NCI-H2029 (cell line): ENCODE measurements around the gene PDCD2L.
A peak's percentile ranks its signal among the peaks of the same experiment; 100 is the strongest.
"Not testable (repeated sequence)": the region's sequence is repeated elsewhere in the genome, so short reads cannot be mapped to it uniquely, and the experiment has no call there.

Experiments used
- DNase-seq: peaks from one replicate; lab custom pipeline; 2025; lab: John Stamatoyannopoulos, UW

Gene PDCD2L

GRCh38 chr19:34411216-34411615 lies 7.0 kb downstream of the PDCD2L start:
- no peak for DNase-seq

- DNase-seq = no peak
Observed at GRCh38 chr19:34416021-34416545, 11.9 kb downstream of the PDCD2L start.

- no peak for DNase-seq
Observed at GRCh38 chr19:34418300-34418699, 14.1 kb downstream of the PDCD2L start.

- DNase-seq = no peak
Observed at GRCh38 chr19:34426096-34426661, 22.0 kb downstream of the PDCD2L start.

GRCh38 chr19:34428549-34429285 lies 24.5 kb downstream of the PDCD2L start:
- no peak for DNase-seq

- no peak for DNase-seq
Observed at GRCh38 chr19:34429553-34429952, 25.4 kb downstream of the PDCD2L start.

GRCh38 chr19:34430738-34431625 lies 26.8 kb downstream of the PDCD2L start:
- no peak for DNase-seq

- DNase-seq = no peak
Observed at GRCh38 chr19:34431681-34432402, 27.6 kb downstream of the PDCD2L start.

- DNase-seq = no peak
Observed at GRCh38 chr19:34432797-34433196, 28.6 kb downstream of the PDCD2L start.

- DNase-seq = no peak
Observed at GRCh38 chr19:34436716-34437115, 32.5 kb downstream of the PDCD2L start.

- DNase-seq = no peak
Observed at GRCh38 chr19:34448191-34448590, 44.0 kb downstream of the PDCD2L start.

GRCh38 chr19:34452723-34453122 lies 48.5 kb downstream of the PDCD2L start:
- no peak for DNase-seq

- no peak for DNase-seq
Observed at GRCh38 chr19:34454091-34454490, 49.9 kb downstream of the PDCD2L start.

GRCh38 chr19:34454685-34455084 lies 50.5 kb downstream of the PDCD2L start:
- DNase-seq = no peak

- DNase-seq = not testable (repeated sequence)
Observed at GRCh38 chr19:34455783-34456480, 51.7 kb downstream of the PDCD2L start.

- DNase-seq = no peak
Observed at GRCh38 chr19:34457446-34457845, 53.2 kb downstream of the PDCD2L start.

GRCh38 chr19:34458677-34459076 lies 54.5 kb downstream of the PDCD2L start:
- no peak for DNase-seq

GRCh38 chr19:34459614-34460013 lies 55.4 kb downstream of the PDCD2L start:
- peak; percentile 82 for DNase-seq

- no peak for DNase-seq
Observed at GRCh38 chr19:34461375-34462100, 57.3 kb downstream of the PDCD2L start.

- DNase-seq = not testable (repeated sequence)
Observed at GRCh38 chr19:34464785-34465184, 60.6 kb downstream of the PDCD2L start.

GRCh38 chr19:34468409-34468808 lies 64.2 kb downstream of the PDCD2L start:
- DNase-seq = no peak
